GM18511 (cell line): ENCODE measurements around the gene TRPV4.
"Not testable (repeated sequence)": the region's sequence is repeated elsewhere in the genome, so short reads cannot be mapped to it uniquely, and the experiment has no call there.

Experiments
- ATAC-seq: cut with Tn5 transposase; IDR thresholded peaks from one replicate; pipeline ENCODE4 v1.9.1; 2021; ENCODE audit warnings: mild to moderate bottlenecking, moderate library complexity; ENCODE audit not compliant: unreplicated experiment

Gene TRPV4

GRCh38 chr12:109861689-109862314, 28.6 kb upstream of the TRPV4 start:
- no peak for ATAC-seq

GRCh38 chr12:109860977-109861376, 27.8 kb upstream of the TRPV4 start:
- ATAC-seq, result no peak

DNA sequence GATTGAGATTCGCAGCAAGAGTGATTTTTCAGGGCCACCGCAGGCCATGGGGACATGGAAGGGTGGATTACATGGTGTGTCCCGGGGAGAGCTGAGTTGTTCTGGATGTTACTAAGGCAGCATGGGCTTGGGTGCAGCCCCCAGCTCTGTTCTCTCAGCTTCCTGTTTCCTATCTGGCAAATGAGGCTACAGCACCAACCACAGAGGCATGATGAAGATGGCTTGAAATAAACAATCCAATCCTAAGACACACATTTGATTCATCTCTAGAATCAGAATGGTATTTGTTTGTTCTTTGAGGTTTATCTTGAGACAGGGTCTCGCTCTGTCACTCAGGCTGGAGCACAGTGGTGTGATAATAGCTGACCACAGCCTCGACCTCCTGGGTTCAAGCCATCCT, 25.6 kb upstream of the TRPV4 start:
- ATAC-seq, result no peak

DNA sequence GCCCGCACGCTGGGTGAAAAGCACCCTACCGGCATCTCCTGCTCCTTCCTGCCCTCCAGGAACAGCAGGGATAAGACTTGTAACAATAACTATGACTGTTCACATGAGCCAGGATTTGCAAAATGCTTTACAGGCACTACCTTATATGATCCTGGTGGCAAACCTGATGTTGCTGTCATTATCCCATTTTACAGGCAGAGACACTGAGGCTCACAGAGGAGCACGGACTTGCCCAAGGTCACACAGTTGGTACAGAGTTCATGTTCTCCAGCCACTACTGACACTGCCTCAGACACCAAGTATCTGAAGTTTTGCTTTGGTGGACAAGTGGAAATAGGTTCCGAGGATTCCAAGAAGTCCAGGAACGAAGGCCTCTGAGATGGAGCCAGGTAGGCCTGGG, 24.5 kb upstream of the TRPV4 start:
- no peak for ATAC-seq

- no peak for ATAC-seq
These were observed 22.2 kb upstream of the TRPV4 start for GRCh38 chr12:109855377-109855776.

DNA sequence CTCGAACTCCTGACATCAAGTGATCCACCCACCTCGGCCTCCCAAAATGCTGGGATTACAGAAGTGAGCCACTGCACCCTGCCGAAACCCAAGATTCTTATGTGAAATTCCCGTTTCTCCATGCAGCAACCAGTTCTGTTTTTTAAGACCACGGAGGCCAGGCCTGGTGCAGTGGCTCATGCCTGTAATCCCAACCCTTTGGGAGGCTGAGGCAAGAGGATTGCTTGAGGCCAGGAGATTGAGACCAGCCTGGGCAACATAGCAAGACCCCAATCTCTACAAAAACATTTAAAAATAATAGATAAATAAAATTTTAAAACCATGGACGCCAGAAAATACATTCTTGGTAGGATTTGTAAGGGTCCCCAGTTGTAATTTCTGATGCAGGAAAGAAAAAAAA, 17.3 kb upstream of the TRPV4 start:
- not testable (repeated sequence) for ATAC-seq

DNA sequence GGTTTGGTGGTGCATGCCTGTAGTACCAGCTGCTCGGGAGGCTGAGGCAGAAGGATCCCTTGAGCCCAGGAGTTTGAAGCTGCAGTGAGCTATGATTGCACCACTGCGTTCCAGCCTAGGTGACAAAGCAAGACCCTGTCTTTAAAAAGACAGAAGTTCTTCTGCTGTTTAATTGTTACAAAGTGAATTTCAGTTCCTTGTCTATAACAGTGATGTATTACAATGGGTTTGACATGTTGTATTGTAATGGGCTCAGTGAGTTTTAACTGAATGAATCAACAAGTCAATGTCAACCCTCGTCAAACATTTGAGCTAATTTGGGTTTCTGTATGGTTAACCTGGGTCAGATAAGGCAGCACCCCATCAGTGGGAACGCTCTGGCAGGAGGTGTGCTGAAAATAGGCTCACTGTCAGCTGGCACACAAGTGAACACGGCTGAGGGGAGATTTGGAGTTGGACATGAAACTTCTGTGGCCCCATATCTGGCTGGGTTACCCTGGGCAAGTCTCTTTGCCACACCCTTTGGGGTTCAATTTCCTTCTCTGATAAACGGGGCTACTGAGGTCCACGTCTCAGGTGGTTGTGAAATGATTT, 14.0 kb upstream of the TRPV4 start:
- no peak for ATAC-seq

DNA sequence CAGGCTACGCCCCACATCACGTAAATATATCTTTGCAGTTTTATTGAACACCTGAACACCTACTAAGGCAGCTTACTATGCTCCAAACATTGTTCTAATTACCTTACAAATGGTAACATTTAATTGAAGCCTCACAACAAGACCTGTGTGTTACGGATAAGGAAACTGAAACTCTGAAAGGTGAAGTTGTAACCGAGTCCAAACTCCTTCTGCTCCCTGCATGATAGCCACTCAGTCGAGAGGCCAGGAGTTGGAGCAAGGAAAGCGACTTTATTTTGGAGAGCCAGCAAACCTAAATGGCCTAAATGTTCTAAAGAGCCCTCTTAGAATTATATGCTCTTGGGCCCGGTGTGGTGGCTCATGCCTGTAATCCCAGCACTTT, 12.6 kb upstream of the TRPV4 start:
- ATAC-seq, result no peak

- ATAC-seq, result peak; percentile 76
These were observed 12.0 kb upstream of the TRPV4 start for GRCh38 chr12:109844983-109845823.

DNA sequence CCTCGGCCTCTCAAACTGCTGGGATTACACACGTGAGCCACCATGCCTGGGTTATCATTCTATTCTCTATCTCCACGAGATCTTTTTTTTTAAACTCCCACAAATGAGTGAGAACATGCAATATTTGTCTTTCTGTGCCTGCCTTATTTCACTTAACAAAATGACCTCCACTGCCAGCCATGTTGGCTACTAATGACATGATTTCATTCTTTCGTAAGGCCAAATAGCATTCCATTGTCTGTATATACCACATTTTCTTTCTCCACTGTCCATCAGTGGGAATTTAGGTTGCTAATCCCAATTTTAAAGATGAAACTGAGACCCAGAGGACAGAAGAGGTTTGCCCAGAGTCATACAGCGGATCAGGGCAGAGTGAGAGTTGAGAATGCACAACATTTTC, 10.9 kb upstream of the TRPV4 start:
- ATAC-seq, result no peak

DNA sequence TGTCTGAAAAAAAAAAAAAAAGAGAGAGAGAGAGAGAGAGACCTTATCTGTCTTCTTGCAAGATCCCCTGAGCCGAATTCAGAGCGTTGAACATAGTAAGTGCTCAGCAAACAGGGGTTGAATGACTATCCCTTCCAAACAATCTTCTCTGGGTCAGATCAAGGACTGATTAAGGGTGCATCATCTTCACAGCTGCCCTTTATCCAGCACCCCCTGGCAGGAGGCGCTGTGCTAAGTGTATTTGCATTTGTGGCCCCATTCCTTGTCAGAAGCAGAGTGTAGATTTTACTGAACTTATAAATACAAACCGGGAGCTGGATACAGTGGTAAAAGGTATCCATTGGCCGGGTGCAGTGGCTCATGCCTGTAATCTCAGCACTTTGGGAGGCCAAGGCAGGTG, 8.8 kb upstream of the TRPV4 start:
- no peak for ATAC-seq

- no peak for ATAC-seq
These were observed 8.2 kb upstream of the TRPV4 start for GRCh38 chr12:109841356-109841755.

DNA sequence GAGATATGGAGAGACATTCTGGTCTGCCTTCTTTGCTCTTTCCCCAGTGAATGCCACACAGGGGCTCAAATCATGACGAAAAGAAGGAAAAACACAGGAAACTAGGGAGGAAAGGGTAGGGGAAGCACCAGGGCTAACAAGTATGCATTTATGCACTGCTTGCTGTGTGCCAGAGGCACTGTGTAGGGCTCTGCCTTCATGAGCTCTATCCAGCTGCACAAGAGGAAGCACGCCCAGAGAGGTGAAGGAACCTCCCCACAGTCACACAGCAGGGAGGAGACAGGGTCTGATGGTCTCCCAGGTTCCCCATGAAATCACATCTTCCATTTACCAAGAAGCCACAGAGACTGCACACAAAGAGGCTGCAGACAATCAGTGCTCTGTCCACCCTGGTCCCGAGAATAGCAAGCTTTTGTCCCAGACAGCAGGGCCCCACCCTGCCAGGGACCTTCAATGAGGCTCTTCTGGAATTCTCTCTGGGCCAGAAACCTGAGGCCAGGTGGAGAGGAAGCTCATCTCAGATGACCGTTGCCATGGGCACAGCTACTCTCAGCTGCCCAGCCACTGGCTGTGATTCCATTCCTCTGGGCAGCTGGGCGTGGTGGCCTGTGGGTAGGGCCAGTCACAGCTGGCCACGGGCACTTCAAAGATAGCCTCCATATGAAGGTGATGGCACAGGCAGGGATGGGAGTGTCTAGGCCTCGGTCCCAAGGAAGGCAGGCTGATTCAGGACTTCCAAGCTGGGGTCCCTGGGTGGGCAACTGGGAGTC, 7.3 kb upstream of the TRPV4 start:
- no peak for ATAC-seq

DNA sequence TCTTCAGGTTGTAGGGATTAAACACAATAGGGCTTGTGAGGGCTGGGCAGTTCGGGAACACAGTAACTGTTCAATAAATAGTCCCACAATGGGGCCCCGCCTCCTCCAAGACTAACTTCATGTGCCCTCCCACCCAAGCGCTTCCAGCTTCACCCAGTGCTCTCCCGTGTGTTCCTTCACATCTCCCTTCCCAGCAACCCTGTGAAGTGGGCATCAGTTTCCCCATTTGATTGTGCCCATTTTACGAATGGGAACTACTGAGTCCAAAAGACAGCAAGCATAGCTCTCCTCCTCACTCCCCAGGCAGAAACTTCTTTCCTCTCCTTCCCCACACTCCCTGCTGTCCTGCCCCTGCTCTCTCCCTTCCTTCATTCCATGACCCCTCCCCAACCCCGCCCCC, 6.2 kb upstream of the TRPV4 start:
- no peak for ATAC-seq

DNA sequence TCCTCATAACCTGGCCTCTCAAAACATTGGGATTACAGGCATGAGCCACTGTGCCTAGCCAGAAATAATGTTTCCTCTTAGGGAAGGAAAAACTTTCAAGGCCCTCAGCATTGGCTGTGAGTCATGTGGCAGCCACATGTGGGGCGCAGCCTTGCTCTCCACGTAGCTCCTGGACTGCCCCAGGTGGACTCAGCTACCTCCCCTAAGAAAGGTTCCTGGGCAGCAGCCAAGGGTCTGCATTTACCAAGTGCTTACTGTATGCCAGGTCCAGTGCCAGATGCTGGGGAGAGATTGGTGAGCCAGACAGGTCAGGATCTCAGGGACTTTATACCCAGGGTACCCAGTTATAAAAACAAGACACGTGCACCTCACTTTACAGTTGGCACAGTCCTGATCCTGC, 3.7 kb upstream of the TRPV4 start:
- ATAC-seq, result no peak

- ATAC-seq, result no peak
These were observed 2.6 kb upstream of the TRPV4 start for GRCh38 chr12:109835827-109836226.

DNA sequence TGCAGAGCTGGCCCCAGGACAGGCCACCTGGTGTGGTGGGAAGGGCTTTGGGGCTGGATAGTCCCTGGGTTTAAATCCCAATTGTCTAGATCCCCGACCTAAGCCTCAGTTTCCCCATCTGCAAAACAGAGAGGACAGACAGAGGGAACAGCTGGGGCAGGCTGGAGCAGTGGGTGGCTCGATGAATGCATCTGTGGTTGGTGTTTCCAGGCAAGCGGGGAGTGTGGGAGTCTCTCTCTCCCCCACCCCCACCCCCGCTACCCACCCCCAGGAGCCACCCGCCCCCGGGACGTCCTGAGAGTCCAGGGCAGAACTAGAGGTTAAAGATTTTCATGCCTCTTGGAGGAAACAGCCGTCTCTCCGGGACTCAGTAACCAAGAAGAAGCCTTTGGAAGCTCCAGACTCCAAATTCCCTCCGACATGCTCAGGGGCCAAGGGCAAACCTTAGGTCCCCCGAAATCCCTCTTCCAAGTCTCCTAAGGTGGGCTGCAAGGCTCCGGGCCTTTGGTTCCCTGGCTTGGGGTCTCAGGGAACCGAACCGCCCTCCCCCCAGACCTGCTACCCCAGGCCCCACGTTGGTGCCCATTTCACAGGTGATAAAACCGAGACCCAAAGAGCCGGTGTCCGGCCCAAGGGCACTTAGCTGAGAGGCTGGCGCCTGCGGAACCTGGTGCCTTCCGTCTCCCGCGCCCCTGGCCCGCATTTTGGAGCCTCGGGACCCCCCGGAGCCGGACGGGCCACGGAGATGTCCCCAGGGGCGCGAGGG, 474 bp downstream of the TRPV4 start:
- ATAC-seq, result no peak

DNA sequence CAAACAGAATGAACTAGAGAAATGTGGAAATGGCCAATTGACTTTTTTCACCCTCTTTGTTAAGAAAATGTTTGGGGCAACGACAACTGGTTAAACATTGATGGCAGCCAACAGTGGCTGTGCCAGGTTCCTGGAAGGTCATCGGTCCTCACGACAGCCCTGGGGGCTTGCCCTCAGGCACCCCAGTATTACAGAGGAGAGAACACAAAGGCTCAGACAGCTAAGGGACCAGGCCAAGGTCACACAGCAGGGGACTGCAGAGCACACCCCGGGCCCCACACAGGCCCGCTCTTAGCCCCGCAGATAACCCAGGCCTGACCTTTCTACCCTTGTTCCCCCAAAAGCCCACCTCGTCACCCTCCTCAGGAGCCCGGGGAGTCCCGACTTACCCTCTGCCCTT, 1.3 kb downstream of the TRPV4 start:
- ATAC-seq, result no peak

DNA sequence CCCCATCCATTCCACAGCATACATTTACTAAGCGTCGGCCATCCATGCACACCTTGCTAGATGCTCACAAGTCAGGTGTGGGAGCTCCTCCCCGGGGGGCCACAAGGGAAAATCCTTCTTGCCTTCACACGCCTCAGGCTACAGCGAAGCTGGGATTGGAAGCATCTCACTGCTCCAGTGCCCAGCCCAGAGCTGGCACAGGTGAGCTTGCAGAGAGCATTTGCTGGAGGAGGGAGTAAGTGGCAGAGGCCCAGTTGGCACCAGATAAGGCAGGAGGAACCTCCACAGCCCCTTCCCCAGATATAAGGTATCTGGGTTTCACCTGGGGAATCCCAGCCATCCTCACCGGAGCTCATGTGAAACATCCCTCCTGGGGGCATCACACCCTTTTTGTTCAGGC, 1.8 kb downstream of the TRPV4 start:
- ATAC-seq, result no peak

GRCh38 chr12:109830718-109831117, 2.5 kb downstream of the TRPV4 start:
- ATAC-seq, result no peak

- no peak for ATAC-seq
These were observed 2.9 kb downstream of the TRPV4 start for GRCh38 chr12:109830267-109830666.
